Stimulated activated CD8-positive, alpha-beta memory T cell treated with anti-CD3 and anti-CD28 coated beads, Interleukin-15, amount 100 ng/mL, for 48 hours (primary cell): Measurements from ENCODE around the gene ARHGAP26.
"Not testable (repeated sequence)": the region's sequence is repeated elsewhere in the genome, so short reads cannot be mapped to it uniquely, and the experiment has no call there.

Experiments
- DNase-seq, 2 donors: peaks; one replicate each; pipeline ENCODE4 v3.0.0-alpha.2; 2020; ENCODE audit warnings: low read depth in 2 of 2

ARHGAP26 gene

DNA sequence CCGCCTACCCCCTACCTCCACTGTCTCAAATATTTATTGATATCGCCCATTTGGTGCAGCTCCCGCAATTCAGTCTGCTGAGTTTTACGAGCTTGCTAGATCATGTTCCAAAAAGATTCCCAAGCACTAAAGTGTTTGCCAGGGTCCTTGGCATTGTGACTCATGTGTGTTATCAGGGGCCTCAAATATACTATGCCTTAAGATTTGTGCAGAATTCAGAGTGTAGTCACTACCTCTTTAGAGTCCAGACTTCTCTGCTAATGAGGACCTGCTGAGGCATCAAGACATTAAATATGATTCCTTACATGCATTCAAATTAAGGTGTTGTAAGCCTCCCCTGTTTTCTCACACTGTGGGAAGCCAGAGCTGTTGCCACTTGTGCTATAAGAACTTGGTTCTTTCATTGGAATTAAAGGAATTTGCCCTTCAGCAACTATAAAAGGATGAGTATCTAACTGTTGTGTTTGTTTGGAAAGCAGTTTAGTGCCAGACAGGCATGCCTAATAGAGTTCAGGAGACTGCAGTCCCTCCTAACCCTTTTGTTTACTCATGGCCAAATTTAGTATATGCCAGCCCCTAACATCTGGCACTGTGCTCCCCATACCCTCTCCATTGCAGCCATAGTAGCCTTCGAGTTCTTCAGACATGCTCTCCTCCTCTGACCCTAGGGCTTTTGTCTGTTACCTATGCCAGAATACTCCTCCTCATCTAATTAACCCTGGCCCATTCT lies 316.9 kb downstream of the ARHGAP26 start:
- DNase-seq, result no peak

DNA sequence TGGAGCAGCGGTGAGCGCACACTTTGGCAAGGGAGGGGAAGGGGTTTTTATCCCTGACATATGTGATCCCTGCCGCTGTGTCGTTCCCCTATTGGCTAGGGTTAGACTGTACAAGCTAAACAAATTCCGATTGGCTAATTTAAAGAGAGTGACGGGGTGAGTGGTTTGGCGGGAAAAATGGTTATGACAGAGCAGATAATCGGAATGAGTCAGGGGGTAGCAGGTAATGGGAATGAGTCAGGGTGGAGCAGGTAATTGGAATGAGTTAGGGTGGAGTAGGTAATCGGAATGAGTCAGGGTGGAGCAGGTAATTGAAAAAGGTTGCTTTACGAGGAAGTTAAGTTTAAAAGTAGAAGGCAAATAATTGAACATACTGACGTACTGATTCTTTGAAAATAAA lies 318.5 kb downstream of the ARHGAP26 start:
- DNase-seq, result not testable (repeated sequence)

GRCh38 chr5:143090044-143090443 lies 319.9 kb downstream of the ARHGAP26 start:
- DNase-seq, result not testable (repeated sequence)

DNA sequence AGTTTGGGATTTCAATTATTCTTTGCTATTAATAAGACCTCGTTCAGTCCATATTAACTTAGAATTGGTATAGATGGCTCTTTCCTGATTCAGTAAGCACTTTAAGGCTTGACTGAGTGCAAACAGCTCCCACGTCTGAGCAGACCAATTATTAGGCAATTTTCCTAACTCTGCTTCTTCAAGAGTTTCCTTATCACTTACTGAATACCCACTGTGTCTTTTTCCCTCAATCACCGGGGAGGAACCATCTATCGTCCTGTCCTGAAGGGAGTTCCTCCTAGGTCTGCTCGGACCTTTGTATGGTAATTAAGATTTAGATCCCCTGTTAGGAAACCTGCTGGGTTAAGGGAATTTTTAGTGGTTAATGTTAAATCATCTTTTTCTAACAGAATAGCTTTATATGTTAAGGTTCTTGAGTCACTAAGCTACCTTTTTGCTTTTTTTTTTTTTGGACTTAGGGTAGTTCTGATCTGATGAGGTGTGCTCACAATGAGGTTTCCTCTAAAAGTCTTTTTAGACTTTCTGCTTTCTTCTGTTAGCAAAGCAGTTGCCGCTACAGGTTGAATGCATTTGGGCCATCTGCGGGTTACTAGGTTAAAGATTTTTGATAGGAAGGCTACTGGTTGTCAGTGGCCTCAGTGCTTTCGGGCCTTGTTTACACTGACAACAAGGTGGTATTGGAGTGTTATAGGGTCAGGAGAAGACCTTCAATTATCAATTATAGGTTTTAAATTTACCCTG lies 322.7 kb downstream of the ARHGAP26 start:
- DNase-seq, result not testable (repeated sequence)

- peak in 1 of 2 donors; percentile 9 for DNase-seq
Measured at GRCh38 chr5:143093452-143094086, 323.4 kb downstream of the ARHGAP26 start.

- peak in 1 of 2 donors; percentile 10 for DNase-seq
Measured at GRCh38 chr5:143094087-143094521, 323.9 kb downstream of the ARHGAP26 start.

GRCh38 chr5:143094608-143095007 lies 324.4 kb downstream of the ARHGAP26 start:
- not testable (repeated sequence) for DNase-seq

DNA sequence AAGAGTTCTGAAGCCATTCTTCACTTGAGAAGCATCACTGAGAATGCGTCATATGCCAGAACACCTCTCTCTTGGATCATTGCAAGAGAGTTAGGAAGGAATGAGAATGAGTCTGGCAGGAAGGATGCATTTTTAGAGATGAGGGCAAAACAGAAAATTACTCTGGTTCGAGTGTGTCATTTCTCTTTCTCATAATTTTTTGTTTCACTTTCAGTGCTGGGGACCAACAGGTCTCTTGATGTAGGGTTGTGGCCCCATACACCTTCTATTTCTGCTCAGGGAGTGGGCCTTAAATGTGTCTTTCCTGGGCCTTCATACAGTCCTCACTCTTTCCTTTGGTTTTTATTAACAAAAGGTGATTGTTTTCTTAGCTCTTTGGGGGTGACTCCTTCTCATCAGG lies 330.9 kb downstream of the ARHGAP26 start:
- DNase-seq, result no peak

GRCh38 chr5:143101725-143102386 lies 331.7 kb downstream of the ARHGAP26 start:
- DNase-seq, result peak in 1 of 2 donors; percentile 52

GRCh38 chr5:143102411-143102810 lies 332.2 kb downstream of the ARHGAP26 start:
- no peak for DNase-seq

GRCh38 chr5:143105216-143105905 lies 335.2 kb downstream of the ARHGAP26 start:
- DNase-seq, result no peak

DNA sequence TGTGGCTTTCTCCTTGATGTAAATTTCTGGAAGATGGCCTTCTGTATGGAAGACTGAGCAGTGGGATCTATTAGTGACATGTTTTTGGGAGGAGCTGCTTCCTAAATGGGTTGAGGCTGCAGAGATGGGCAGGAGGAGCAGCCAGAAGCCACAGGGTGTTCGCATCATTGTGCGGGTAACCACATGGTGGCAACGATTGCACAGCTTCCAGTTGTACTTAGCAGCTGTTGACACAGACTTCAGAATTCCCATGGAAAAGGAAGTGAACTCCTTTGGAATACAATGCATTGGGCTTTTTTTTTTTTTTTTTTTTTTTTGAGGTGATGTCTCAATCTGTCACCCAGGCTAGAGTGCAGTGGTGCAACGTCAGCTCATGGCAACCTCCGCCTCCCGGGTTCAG lies 336.0 kb downstream of the ARHGAP26 start:
- DNase-seq, result no peak

DNA sequence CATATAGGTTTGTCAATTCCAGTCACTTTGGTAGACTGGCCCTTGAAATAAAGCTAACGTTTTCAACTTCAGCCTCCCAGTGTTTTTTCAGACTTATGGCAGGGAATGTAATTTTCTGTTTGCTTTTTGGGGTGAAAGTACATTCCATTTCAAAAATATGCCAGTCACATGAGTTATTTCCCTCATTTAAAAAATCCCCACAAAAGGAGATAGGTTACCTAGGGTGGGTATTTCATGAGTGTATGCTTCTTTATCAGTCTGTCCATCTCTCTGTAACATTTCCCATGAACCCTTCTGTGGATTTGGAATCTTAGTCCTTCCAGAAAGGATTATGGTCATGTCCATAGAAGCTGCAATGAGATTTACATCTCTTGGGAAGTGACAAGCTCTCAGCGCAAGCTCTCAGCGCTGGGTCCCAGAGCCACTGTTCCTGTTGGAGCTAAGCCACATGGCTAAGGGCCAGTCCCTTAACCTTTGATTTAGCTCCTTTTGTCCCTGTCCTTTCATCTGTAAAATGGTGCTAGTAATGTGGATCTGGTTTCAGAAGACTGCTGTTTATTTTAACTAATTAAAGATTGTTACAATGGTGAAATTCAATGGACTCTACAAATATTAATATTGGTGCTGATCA lies 338.4 kb downstream of the ARHGAP26 start:
- DNase-seq, result no peak

DNA sequence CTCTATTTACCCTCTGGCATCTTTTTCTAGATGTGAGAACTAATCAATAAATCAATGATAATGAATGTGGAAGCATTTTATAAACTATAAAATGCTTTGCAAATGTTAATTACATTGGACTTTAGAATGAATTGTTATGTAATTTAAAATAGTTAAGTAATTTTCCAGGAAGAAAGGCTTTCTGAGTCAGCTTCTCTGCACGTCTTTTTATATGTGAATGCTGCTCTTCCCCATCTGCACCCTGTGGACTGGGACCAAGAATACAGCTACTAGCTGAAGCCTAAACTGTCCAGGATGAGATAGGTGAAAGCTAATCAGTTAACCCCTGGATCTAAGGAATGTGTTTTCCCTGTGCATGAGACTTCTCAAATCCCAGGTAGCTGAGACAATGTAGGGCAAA lies 340.4 kb downstream of the ARHGAP26 start:
- DNase-seq, result no peak

- no peak for DNase-seq
Measured at GRCh38 chr5:143111799-143112198, 341.6 kb downstream of the ARHGAP26 start.

DNA sequence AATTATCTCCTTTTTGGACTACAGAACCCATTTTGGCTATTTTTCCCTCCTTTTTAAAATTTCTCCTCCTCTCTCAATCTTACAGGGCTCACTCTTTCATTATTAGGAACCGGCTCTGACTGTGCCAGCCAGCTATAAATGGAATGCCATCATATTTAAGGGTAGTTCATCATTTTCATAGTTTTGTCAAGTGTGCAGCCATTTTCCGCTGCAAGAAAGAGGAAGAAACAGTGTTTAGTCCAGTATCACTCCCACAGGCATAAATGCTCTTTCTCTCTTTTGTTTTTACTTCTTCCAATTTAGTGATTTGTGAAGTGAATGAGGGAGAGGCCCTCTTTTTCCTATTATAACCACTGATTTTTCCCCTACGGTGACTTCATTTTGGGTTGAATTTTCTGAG lies 343.3 kb downstream of the ARHGAP26 start:
- no peak for DNase-seq

DNA sequence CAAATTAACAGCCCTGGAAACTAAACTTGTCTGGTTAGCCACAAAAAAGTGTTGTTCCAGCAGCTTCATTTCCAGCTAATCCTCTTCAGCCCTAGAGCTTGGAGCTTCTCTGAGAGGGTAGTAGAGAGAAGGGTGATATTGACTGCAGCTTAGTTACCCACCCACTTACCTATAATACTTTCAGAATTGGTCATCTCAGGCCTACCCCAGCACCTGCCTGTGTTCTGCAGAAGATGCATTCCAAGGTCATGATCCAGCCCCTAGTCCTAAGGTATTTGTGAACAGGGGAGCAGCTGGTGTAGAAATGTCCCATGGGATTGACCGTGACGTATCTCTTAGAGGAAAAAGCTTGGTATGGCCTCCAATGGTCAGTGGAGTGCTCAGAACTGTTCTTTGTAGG lies 344.3 kb downstream of the ARHGAP26 start:
- no peak for DNase-seq

- no peak for DNase-seq
Measured at GRCh38 chr5:143115381-143115780, 345.2 kb downstream of the ARHGAP26 start.

GRCh38 chr5:143116814-143117213 lies 346.6 kb downstream of the ARHGAP26 start:
- no peak for DNase-seq

DNA sequence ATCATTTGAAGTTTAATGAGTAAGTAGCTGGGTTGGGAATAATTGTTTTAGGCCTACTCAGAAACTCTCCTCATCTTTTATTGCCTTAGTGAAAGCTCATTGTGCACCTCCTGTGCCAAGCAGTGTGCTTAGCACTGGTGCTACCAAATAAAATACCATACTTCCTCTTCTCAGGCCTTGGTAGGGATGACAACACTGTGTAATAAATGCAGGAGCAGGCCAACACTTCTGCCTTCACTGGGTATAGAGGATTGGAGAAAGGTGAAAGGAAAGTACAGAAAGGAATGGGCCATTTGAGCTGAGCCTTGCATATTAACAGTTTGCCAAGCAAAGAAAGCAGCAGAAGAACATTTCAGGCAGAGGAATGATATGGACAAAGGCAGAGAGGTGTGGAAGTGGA lies 347.6 kb downstream of the ARHGAP26 start:
- no peak for DNase-seq

GRCh38 chr5:143118222-143118621 lies 348.0 kb downstream of the ARHGAP26 start:
- no peak for DNase-seq
